Measurements from ENCODE around the gene CNGA2.

Gene CNGA2

GRCh38 chrX:151712253-151712652 lies 22.3 kb upstream of the CNGA2 start:
- DNase-seq (ENCODE audit: low read depth), result no peak

- no peak for DNase-seq (ENCODE audit: low read depth)
Observed at GRCh38 chrX:151713849-151714248, 20.7 kb upstream of the CNGA2 start.

- no peak for DNase-seq (ENCODE audit: low read depth)
Observed at GRCh38 chrX:151714362-151714761, 20.2 kb upstream of the CNGA2 start.

- no peak for DNase-seq (ENCODE audit: low read depth)
Observed at GRCh38 chrX:151715752-151716151, 18.8 kb upstream of the CNGA2 start, which contains the start of gene FATE1. Gene FATE1, plus strand, starts transcription at chrX:151716035. Its CDS starts 85 bp downstream, at chrX:151716120.

- DNase-seq (ENCODE audit: low read depth), result no peak
Observed at GRCh38 chrX:151722241-151722846, 12.2 kb upstream of the CNGA2 start.

- no peak for DNase-seq (ENCODE audit: low read depth)
Observed at GRCh38 chrX:151723156-151723760, 11.3 kb upstream of the CNGA2 start.

GRCh38 chrX:151724563-151725337 lies 9.8 kb upstream of the CNGA2 start:
- DNase-seq (ENCODE audit: low read depth), result no peak

- DNase-seq (ENCODE audit: low read depth), result no peak
Observed at GRCh38 chrX:151725338-151725614, 9.3 kb upstream of the CNGA2 start.

- DNase-seq (ENCODE audit: low read depth), result no peak
Observed at GRCh38 chrX:151726751-151727150, 7.8 kb upstream of the CNGA2 start.

GRCh38 chrX:151727346-151727745 lies 7.2 kb upstream of the CNGA2 start:
- no peak for DNase-seq (ENCODE audit: low read depth)

- no peak for DNase-seq (ENCODE audit: low read depth)
Observed at GRCh38 chrX:151729056-151729725, 5.4 kb upstream of the CNGA2 start.

GRCh38 chrX:151735219-151735618 lies 673 bp downstream of the CNGA2 start:
- DNase-seq (ENCODE audit: low read depth), result no peak

- no peak for DNase-seq (ENCODE audit: low read depth)
Observed at GRCh38 chrX:151736685-151737084, 2.1 kb downstream of the CNGA2 start.

- no peak for DNase-seq (ENCODE audit: low read depth)
Observed at GRCh38 chrX:151737494-151737893, 2.9 kb downstream of the CNGA2 start.

GRCh38 chrX:151738751-151739150 lies 4.2 kb downstream of the CNGA2 start:
- no peak for DNase-seq (ENCODE audit: low read depth)

- DNase-seq (ENCODE audit: low read depth), result no peak
Observed at GRCh38 chrX:151741606-151742005, 7.1 kb downstream of the CNGA2 start.

- DNase-seq (ENCODE audit: low read depth), result no peak
Observed at GRCh38 chrX:151742311-151742710, 7.8 kb downstream of the CNGA2 start.

- DNase-seq (ENCODE audit: low read depth), result no peak
Observed at GRCh38 chrX:151743651-151744470, 9.3 kb downstream of the CNGA2 start.

- DNase-seq (ENCODE audit: low read depth), result no peak
Observed at GRCh38 chrX:151745651-151746050, 11.1 kb downstream of the CNGA2 start.

GRCh38 chrX:151746502-151746901 lies 12.0 kb downstream of the CNGA2 start:
- DNase-seq (ENCODE audit: low read depth), result no peak

- DNase-seq (ENCODE audit: low read depth), result no peak
Observed at GRCh38 chrX:151750511-151750910, 16.0 kb downstream of the CNGA2 start.

- DNase-seq (ENCODE audit: low read depth), result no peak
Observed at GRCh38 chrX:151752847-151753246, 18.3 kb downstream of the CNGA2 start.

Measured in stromal cell of bone marrow (primary cell).